Measurements from ENCODE around the gene SET.

SET gene

GRCh38 chr9:128713941-128714573, 25.0 kb downstream of the SET start:
- no peak for DNase-seq

DNA sequence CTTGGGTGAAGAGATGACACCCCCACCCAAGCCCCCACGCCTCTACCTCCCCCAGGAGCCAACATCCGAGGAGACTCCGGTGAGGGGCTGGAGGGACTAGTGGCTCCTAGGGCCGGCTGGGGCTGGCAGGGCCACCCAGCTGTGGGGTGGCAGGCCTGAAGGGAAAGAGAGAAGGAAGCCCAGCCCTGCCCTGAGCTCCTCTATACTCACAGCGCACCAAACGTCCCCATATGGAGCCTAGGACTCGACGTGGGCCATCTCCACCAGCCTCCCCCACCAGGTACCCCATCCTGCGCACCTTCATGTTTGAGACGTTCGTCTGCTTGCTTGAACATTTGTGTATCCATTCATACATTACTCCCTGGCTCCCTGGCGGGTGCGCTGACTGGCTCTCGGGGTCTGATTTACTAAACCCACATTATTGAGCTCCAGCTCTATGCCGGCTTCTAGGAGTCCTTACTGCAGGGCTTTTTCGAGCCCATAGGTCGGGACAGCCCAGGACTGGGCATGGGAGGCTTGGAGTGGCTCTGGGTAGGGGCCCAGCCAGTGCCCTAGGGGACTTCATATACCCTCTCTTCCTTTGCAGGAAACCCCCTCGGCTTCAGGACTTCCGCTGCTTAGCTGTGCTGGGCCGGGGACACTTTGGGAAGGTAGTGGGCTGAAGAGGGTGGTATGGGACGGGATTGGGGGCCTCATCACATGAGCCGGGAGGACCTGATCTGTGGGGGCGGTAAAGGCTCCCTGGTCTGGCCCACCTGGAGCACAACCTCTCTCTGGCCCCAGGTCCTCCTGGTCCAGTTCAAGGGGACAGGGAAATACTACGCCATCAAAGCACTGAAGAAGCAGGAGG, 25.8 kb downstream of the SET start:
- DNase-seq = no peak

- DNase-seq = no peak
Observed at GRCh38 chr9:128715436-128715750, 26.4 kb downstream of the SET start.

- no peak for DNase-seq
Observed at GRCh38 chr9:128716581-128717254, 27.7 kb downstream of the SET start.

- no peak for DNase-seq
Observed at GRCh38 chr9:128718047-128718446, 29.0 kb downstream of the SET start.

DNA sequence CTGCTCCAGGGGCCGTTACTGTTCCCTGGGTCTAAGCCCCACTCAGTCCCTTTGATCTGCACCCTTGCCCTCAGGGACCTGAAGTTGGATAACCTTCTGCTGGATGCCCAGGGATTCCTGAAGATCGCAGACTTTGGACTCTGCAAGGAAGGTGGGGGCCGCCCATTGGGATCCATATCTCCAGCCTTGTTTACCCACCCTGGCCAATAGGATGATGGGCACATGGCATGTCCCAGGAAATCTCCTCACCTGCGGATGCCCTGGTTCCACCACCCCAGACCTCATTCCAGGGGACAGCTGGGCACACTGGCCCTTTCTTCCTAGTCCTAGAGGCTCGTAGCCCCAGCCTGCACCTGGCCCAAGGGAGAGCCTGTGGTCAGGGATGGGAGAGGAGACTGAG, 29.5 kb downstream of the SET start:
- DNase-seq = no peak

DNA sequence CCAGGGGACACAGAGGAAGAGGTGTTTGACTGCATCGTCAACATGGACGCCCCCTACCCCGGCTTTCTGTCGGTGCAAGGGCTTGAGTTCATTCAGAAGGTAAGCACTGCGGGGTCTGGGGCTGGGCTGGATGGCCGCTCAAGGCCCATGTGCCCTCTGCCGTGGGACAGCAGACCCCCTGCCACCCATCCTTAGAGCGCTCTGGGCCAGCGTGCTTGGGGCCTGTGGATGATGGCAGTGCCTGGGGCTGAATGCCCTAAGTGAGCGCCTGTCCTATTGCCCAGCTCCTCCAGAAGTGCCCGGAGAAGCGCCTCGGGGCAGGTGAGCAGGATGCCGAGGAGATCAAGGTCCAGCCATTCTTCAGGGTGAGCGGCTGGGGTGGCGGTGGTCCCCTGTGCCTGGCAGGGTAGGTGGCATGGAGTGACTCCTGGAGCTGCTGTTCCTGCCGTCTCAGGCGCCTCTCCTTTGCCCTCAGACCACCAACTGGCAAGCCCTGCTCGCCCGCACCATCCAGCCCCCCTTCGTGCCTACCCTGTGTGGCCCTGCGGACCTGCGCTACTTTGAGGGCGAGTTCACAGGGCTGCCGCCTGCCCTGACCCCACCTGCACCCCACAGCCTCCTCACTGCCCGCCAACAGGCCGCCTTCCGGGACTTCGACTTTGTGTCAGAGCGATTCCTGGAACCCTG, 31.0 kb downstream of the SET start:
- DNase-seq = no peak

- no peak for DNase-seq
Observed at GRCh38 chr9:128720841-128721486, 31.9 kb downstream of the SET start.

DNA sequence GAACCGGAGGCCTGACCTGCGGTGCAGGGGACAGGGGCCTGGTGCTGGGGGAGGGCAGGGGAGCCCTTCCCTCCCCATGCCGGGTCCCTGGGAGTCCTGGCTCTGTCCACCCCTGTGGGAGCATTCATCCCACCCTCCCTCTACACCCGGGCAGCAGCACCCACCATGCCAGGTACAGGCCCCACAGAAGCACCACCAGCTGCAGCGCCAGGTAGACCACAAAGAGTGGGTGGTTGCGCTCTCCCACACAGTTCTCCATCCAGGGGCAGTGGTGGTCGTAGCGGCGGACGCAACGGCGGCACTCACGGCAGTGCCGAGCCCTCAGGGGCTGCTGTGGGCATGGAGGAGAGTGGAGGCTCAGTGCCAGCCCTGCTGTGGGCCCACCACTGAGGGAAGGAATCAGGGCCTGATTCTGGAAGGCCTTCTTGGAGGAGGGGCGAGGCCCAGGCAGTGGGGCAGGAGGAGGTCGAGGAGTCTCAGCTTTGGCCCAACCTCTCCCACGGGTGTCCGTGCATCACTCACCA, 32.5 kb downstream of the SET start:
- DNase-seq = no peak

GRCh38 chr9:128722380-128723351, 33.6 kb downstream of the SET start:
- DNase-seq = no peak

GRCh38 chr9:128723352-128723865, 34.4 kb downstream of the SET start:
- no peak for DNase-seq

GRCh38 chr9:128723866-128724743, 35.1 kb downstream of the SET start, which contains the start of gene ZDHHC12:
TSS of gene ZDHHC12 (minus strand) at chr9:128724127. CDS start at chr9:128724093, 34 bp downstream.
- peak; percentile 91 for DNase-seq

- DNase-seq = peak; percentile 76
Observed at GRCh38 chr9:128724744-128725211, 35.8 kb downstream of the SET start.

- DNase-seq = no peak
Observed at GRCh38 chr9:128727640-128728248, 38.7 kb downstream of the SET start.

GRCh38 chr9:128728298-128728697, 39.3 kb downstream of the SET start:
- no peak for DNase-seq

- DNase-seq = no peak
Observed at GRCh38 chr9:128729302-128729701, 40.3 kb downstream of the SET start.

DNA sequence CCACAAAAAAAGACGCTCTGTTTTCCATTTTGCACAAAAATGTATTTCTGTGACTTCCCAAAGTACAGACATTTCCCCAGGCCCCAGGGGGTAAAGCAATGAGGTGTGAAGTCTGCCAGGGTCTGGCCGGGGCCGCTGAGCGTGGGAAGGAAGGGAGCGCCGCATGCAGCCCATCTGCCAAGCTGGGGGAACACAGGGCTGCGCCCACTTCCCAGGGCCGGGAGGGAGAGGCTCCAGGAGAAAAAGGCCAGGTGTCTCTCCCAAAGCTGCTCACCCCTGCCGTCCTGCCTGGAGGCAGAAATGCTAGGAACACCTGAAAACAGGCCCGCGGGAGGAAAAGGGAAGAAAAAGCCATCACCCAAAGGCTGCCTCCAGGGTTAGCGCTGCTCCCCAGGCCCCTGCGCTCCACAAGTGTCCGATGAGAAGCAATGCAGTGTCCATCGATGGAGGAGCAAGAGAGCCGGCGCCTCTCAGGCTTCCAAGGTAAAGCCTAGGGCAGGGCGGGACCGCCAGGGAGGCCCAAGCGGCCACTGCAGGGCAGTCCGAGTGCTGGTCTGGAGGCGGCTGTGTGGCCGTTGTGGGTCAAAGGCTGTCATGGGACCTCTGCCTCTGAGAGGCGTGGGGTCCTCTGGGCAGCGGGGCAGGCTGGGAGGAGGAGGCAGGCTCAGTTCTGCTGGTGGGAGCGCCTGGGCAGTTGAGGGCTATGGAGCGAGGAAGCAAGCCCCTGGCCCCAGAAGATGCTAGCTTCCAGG, 40.9 kb downstream of the SET start:
- no peak for DNase-seq

DNA sequence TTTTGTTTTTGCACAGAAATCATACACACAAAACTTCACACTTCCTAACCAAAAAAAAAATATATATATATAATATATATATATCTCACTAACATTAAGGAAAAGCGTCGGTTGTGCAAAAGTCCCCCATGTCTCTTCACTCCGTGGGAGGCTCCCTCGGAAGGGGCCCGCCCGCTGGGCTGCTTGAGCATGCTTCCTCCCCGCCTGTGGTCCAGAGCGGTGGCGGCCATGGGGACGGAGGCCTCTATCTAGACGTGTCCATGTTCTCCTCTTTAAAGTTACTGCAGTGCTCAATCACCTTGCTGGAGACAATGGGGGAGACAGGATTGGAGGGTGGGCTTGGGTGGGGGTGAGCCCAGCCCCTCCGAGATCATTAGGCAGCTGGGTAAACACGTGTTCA, 42.1 kb downstream of the SET start:
- no peak for DNase-seq

Measured in fibroblast of skin of back (primary cell).